ENCODE results near the gene MCU.

DNA sequence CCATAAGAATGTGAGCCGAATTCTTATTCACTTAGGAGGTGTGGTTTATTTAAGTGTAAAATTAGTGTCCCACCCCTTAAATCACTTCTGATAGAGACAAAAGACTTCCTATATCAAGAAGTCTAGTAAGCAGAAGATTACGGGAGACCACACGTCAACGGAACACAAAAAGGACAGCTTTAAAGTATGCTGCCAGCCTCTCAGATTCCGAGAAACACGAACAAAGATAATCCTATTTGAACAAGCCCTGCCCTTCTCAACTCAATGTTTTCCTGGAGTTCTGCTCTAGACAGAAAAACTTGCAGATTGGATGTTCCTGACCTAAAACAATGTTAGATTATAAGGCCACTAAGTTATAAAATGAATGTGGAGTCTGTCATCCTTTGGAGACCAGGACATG lies 4.9 kb upstream of the MCU start:
- TF ChIP-seq POLR2AphosphoS5 (IDR thresholded peaks at IDR 0.05), result no peak
- TF ChIP-seq, protein P1, sequence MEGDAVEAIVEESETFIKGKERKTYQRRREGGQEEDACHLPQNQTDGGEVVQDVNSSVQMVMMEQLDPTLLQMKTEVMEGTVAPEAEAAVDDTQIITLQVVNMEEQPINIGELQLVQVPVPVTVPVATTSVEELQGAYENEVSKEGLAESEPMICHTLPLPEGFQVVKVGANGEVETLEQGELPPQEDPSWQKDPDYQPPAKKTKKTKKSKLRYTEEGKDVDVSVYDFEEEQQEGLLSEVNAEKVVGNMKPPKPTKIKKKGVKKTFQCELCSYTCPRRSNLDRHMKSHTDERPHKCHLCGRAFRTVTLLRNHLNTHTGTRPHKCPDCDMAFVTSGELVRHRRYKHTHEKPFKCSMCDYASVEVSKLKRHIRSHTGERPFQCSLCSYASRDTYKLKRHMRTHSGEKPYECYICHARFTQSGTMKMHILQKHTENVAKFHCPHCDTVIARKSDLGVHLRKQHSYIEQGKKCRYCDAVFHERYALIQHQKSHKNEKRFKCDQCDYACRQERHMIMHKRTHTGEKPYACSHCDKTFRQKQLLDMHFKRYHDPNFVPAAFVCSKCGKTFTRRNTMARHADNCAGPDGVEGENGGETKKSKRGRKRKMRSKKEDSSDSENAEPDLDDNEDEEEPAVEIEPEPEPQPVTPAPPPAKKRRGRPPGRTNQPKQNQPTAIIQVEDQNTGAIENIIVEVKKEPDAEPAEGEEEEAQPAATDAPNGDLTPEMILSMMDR (IDR thresholded peaks at IDR 0.05), result no peak
- TF ChIP-seq POLR2A (IDR thresholded peaks at IDR 0.05; ENCODE audit: low read depth), result no peak
- no peak for TF ChIP-seq EP300 (IDR thresholded peaks at IDR 0.05)
